B cell (primary cell): ENCODE data around the gene STK17A.

Source experiments
- CTCF ChIP-seq: fragments of 200-600 bp; IDR thresholded peaks from one replicate; pipeline ENCODE4 v1.8.0; 2022; ENCODE audit warnings: antibody characterized with exemption, mild to moderate bottlenecking
- EZH2 ChIP-seq: IDR thresholded peaks from 2 replicates; pipeline ENCODE4 v1.6.1; 2012; ENCODE audit warnings: borderline replicate concordance, low read depth, mild to moderate bottlenecking, moderate library complexity, low read length; ENCODE audit not compliant: insufficient read depth, poor library complexity, severe bottlenecking

DNA sequence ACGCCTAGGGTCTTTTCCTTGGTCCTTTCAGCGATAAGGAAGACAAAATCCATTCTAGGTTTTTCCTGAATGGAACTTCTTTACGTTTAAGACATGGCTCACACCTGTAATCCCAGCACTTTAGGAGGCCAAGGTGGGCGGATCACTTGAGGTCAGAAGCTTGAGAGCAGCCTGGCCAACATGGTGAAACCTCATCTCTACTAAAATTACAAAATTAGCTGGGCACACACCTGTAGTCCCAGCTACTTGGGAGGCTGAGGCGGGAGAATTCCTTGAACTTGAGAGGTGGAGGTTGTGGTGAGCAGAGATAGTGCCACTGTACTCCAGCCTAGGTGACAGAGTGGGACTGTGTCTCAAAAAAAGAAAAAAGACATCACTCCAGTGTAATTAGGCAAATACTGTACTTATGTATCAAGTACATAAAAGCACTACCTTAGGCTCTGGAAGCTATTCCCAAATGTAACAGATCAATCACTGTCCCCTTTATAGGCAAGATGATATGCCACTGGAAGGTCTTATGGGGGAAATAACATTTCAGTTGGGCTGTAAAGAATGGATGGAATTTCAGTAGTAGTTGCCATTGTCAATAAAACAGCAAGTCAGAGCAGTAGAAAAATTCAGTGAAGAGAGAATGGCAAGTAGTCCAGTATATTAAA, 5.7 kb downstream of the STK17A start:
- TF ChIP-seq CTCF, result no peak
- no peak for TF ChIP-seq EZH2
